Measurements from ENCODE around the gene UTP14A. TPM values are rescaled to one million over a fixed set of nuclear protein-coding genes. Genes with fewer than 3 reads are reported as not detected.

UTP14A gene
- total and polyA plus RNA-seq, 10 donors: 11.2 to 17.3 (median 13.5) TPM

- WGBS, 5 donors: 70 to 100% (median 93%) methylated on average over 1 of the region's 1 CpG
- intact Hi-C loops (cut with DNase I; ENCODE audit: low total_unique reads): no loop called here
- H3K27me3 ChIP-seq (replicated peaks in 1 of 7): no peaks in the 10 kb centered on the region
- H3K36me3 ChIP-seq: no peaks in the 10 kb centered on the region
- H3K4me3 ChIP-seq: no peak overlapping the region
- no peaks in the 10 kb centered on the region for H3K9me3 ChIP-seq
- no peak for DNase-seq
- TF ChIP-seq CTCF (IDR thresholded peaks at IDR 0.05 in 8 of 11, conservative IDR thresholded peaks at IDR 0.05 in 3 of 11): no peak
- TF ChIP-seq POLR2A (IDR thresholded peaks at IDR 0.05): no peak
- no peak for TF ChIP-seq POLR2AphosphoS5 (IDR thresholded peaks at IDR 0.05)
- H3K4me1 ChIP-seq: no peaks in the 10 kb centered on the region
- H3K27ac ChIP-seq: no peak overlapping the region
Observed at GRCh38 chrX:129945131-129945530, 39.2 kb downstream of the UTP14A start.

GRCh38 chrX:129953334-129953648 is 47.3 kb downstream of the UTP14A start:
- intact Hi-C loops (cut with DNase I; ENCODE audit: low total_unique reads): no loop called here
- Histone ChIP-seq H3K27me3 (replicated peaks in 1 of 7) (no peaks in the 10 kb centered on the region), H3K9me3 (no peaks in the 10 kb centered on the region), H3K4me3 (peak overlapping the region; percentile 7 to 70 (median 34)), H3K27ac (peak overlapping the region in 5 of 8 donors; percentile 44 to 83 (median 77)), H3K4me1 (peaks cover 0 to 30% (median 11%) of the 10 kb centered on the region in 6 donors), H3K36me3 (no peaks in the 10 kb centered on the region)
- WGBS, 5 donors: 4 to 44% (median 24%) methylated on average over 10 to 18 of the region's 18 CpGs; no CpG with 5 or more reads in 1 of the 5 donors
- TF ChIP-seq POLR2AphosphoS5 (IDR thresholded peaks at IDR 0.05): no peak
- no peak for TF ChIP-seq CTCF (IDR thresholded peaks at IDR 0.05 in 8 of 11, conservative IDR thresholded peaks at IDR 0.05 in 3 of 11)
- no peak for TF ChIP-seq POLR2A (IDR thresholded peaks at IDR 0.05)
- DNase-seq: no peak

GRCh38 chrX:129953881-129954280 is 47.9 kb downstream of the UTP14A start:
- Histone ChIP-seq H3K4me1 (peaks cover 0 to 31% (median 11%) of the 10 kb centered on the region in 6 donors), H3K27me3 (replicated peaks in 1 of 7) (no peaks in the 10 kb centered on the region), H3K27ac (peak overlapping the region in 1 of 8 donors; percentile 83), H3K9me3 (no peaks in the 10 kb centered on the region), H3K4me3 (no peak overlapping the region), H3K36me3 (no peaks in the 10 kb centered on the region)
- 80 to 100% (median 95%) methylated on average over 4 of the region's 4 CpGs for WGBS, 5 donors
- TF ChIP-seq CTCF (IDR thresholded peaks at IDR 0.05 in 8 of 11, conservative IDR thresholded peaks at IDR 0.05 in 3 of 11) (no peak), POLR2A (IDR thresholded peaks at IDR 0.05) (no peak)
- no peak for DNase-seq
- intact Hi-C loops (cut with DNase I; ENCODE audit: low total_unique reads): no loop called here

- no peak overlapping the region for H3K4me3 ChIP-seq
- no peak for TF ChIP-seq POLR2A (IDR thresholded peaks at IDR 0.05)
- H3K27me3 ChIP-seq (replicated peaks in 1 of 7): peaks cover 0 to 4% (median 0%) of the 10 kb centered on the region in 7 donors
- peaks cover 0 to 31% (median 11%) of the 10 kb centered on the region in 6 donors for H3K4me1 ChIP-seq
- no peaks in the 10 kb centered on the region for H3K9me3 ChIP-seq
- intact Hi-C loops (cut with DNase I; ENCODE audit: low total_unique reads): no loop called here
- WGBS, 5 donors: 35 to 100% (median 85%) methylated on average over 2 to 3 of the region's 3 CpGs
- H3K27ac ChIP-seq: no peak overlapping the region
- DNase-seq: no peak
- H3K36me3 ChIP-seq: no peaks in the 10 kb centered on the region
Observed at GRCh38 chrX:129954804-129955203, 48.8 kb downstream of the UTP14A start.

GRCh38 chrX:129955682-129956081 is 49.7 kb downstream of the UTP14A start:
- peaks cover 0 to 4% (median 0%) of the 10 kb centered on the region in 7 donors for H3K27me3 ChIP-seq (replicated peaks in 1 of 7)
- no peak overlapping the region for H3K4me3 ChIP-seq
- H3K4me1 ChIP-seq: peaks cover 0 to 31% (median 11%) of the 10 kb centered on the region in 6 donors
- no peaks in the 10 kb centered on the region for H3K36me3 ChIP-seq
- TF ChIP-seq CTCF (IDR thresholded peaks at IDR 0.05 in 8 of 11, conservative IDR thresholded peaks at IDR 0.05 in 3 of 11) (no peak), POLR2AphosphoS5 (IDR thresholded peaks at IDR 0.05) (no peak), POLR2A (IDR thresholded peaks at IDR 0.05) (no peak)
- no peak for DNase-seq
- H3K27ac ChIP-seq: no peak overlapping the region
- WGBS, 5 donors: 84 to 100% (median 94%) methylated on average over 3 of the region's 3 CpGs
- intact Hi-C loops (cut with DNase I; ENCODE audit: low total_unique reads): no loop called here
- H3K9me3 ChIP-seq: no peaks in the 10 kb centered on the region
